ENCODE data around the gene NAV3. TPM values are rescaled to one million over a fixed set of nuclear protein-coding genes. Genes with fewer than 3 reads are reported as not detected.
A peak's percentile ranks its signal among the peaks of the same experiment; 100 is the strongest.

The NAV3 gene
- total and polyA plus RNA-seq, 2 of the 4 experiments (the other 2 are of a cell fraction), result 25.5 to 106 TPM

DNA sequence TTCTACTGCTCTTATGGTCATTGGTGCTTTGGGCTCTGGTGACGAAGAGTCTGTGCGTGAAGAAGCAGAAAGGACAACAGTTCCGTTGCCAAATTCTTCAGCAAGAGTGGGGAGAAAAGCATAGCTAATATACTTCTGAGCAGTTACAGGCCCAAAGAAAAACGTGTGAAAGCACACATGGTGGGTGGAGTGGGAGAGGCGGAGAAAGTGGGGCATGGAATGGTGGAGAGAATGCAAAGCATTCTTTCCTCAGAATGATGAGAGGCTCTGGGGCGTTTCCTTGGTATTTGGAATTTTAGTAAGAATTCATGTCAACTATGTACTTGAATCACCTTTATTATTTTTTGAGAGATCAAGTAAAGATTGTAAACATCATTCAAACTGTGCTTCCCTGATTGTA is 396.1 kb downstream of the NAV3 start:
- ChIA-PET CTCF (interaction anchor here (1.0 kb wide), 1 partner anchor 314 kb away, joined by 3 read pairs; no protein-coding TSS in a partner anchor), POLR2A (ENCODE audit: unreplicated experiment) (no interaction called here)
- peaks cover 4% of the 10 kb centered on the region for H3K9me3 ChIP-seq (ENCODE audit: control insufficient read depth, insufficient read depth, low read length)
- H3K36me3 ChIP-seq (ENCODE audit: control insufficient read depth, insufficient read depth, low read length), result no peaks in the 10 kb centered on the region
- H2AFZ ChIP-seq (replicated peaks; ENCODE audit: low read length, poor library complexity), result peak overlapping the region; percentile 28
- no peaks in the 10 kb centered on the region for H3K9me1 ChIP-seq (ENCODE audit: insufficient read depth, low read length)
- no peaks in the 10 kb centered on the region for H4K20me1 ChIP-seq (ENCODE audit: insufficient read depth, low read length)
- H3K18ac ChIP-seq (ENCODE audit: low read depth, low read length), result no peak overlapping the region
- H3K4ac ChIP-seq (ENCODE audit: low read depth, low read length), result no peak overlapping the region
- dilution Hi-C loops (cut with HindIII; ENCODE audit: low sequenced_read_pairs, unreplicated experiment) (no loop called here), in situ Hi-C loops (cut with MboI; ENCODE audit: low sequenced_read_pairs) (no loop called here), intact Hi-C loops (cut with micrococcal nuclease) (loop anchor here (5.0 kb wide), 1 partner anchor 946 kb away; no protein-coding TSS in a partner anchor)
- H3K23ac ChIP-seq (ENCODE audit: low read depth, low read length), result no peak overlapping the region
- H3K79me1 ChIP-seq (ENCODE audit: low read depth in 1 of 2, low read length in 2 of 2), result no peaks in the 10 kb centered on the region
- no peaks in the 10 kb centered on the region for H3K4me1 ChIP-seq (ENCODE audit: control insufficient read depth, insufficient read depth, low read length)
- no peak overlapping the region for H4K8ac ChIP-seq (ENCODE audit: low read depth in 2 of 2, low read length in 2 of 2)
- H2BK120ac ChIP-seq (ENCODE audit: low read depth, low read length), result no peak overlapping the region
- H2AK9ac ChIP-seq (replicated peaks; ENCODE audit: low read depth, low read length, poor library complexity), result no peak overlapping the region
- no peak overlapping the region for H3K4me2 ChIP-seq (ENCODE audit: low read depth, low read length)
- no peak overlapping the region for H3K27ac ChIP-seq (ENCODE audit: insufficient read depth, low read length)
- H3K14ac ChIP-seq (replicated peaks; ENCODE audit: low read depth, low read length), result no peak overlapping the region
- no peak overlapping the region for H3K4me3 ChIP-seq (ENCODE audit: insufficient read depth, low read depth, low read length)
- no peak overlapping the region for H3K56ac ChIP-seq (ENCODE audit: extremely low read depth, insufficient read depth, low read length)
- no peak for DNase-seq
- no peak for TF ChIP-seq RFX5 (IDR thresholded peaks at IDR 0.05; ENCODE audit: low read depth, low read length)
- TF ChIP-seq RCOR1 (IDR thresholded peaks at IDR 0.05; ENCODE audit: insufficient replicate concordance, low read length), result no peak
- no peak for TF ChIP-seq POLR2A (IDR thresholded peaks at IDR 0.05; ENCODE audit: low read depth, low read length)
- TF ChIP-seq NFE2L2 (IDR thresholded peaks at IDR 0.05; ENCODE audit: low read depth, low read length), result no peak
- no peak for TF ChIP-seq MAFK (IDR thresholded peaks at IDR 0.05; ENCODE audit: low read depth, low read length)
- TF ChIP-seq MXI1 (IDR thresholded peaks at IDR 0.05; ENCODE audit: borderline replicate concordance, low read depth, low read length), result no peak
- TF ChIP-seq MAZ (IDR thresholded peaks at IDR 0.05; ENCODE audit: borderline replicate concordance, low read depth, low read length), result no peak
- H2BK20ac ChIP-seq (ENCODE audit: low read depth, low read length), result no peak overlapping the region
- no peak overlapping the region for H4K91ac ChIP-seq (ENCODE audit: insufficient read depth, low read depth, low read length)
- no peak overlapping the region for H2BK15ac ChIP-seq (ENCODE audit: low read depth, low read length)
- H4K5ac ChIP-seq (ENCODE audit: low read depth, low read length), result no peak overlapping the region
- no peaks in the 10 kb centered on the region for H3K27me3 ChIP-seq (ENCODE audit: control insufficient read depth, insufficient read depth, low read length)
- ATAC-seq (ENCODE audit: low read depth), result no peak
- H2AK5ac ChIP-seq (ENCODE audit: low read depth, low read length), result no peak overlapping the region
- no peak overlapping the region for H3K9ac ChIP-seq (ENCODE audit: low read depth, low read length)
- no peak overlapping the region for H2BK5ac ChIP-seq (ENCODE audit: low read depth, low read length, poor library complexity, severe bottlenecking)
- no CpG with 5 or more reads among the region's 6 CpGs for WGBS, 2 experiments (ENCODE audit: extremely low coverage in 2 of 2, insufficient read length in 1 of 2)
- no TSS peak for BruUV-seq (replicated peaks)

All from IMR-90 (cell line).